Measurements from ENCODE around the gene C20orf141.

Gene C20orf141

GRCh38 chr20:2816583-2817340 is 2.0 kb downstream of the C20orf141 start:
- TF ChIP-seq CTCF (conservative IDR thresholded peaks at IDR 0.05) = no peak
- H3K27ac ChIP-seq = no peak overlapping the region

- no peak for TF ChIP-seq CTCF (conservative IDR thresholded peaks at IDR 0.05)
- no peak overlapping the region for H3K27ac ChIP-seq
These were observed 2.5 kb downstream of the C20orf141 start for GRCh38 chr20:2817341-2817726.

GRCh38 chr20:2817891-2818595 is 3.3 kb downstream of the C20orf141 start:
- no peak for TF ChIP-seq CTCF (conservative IDR thresholded peaks at IDR 0.05)
- no peak overlapping the region for H3K27ac ChIP-seq

GRCh38 chr20:2820084-2820895 is 5.5 kb downstream of the C20orf141 start:
- no peak overlapping the region for H3K27ac ChIP-seq

GRCh38 chr20:2820896-2821869 is 6.4 kb downstream of the C20orf141 start:
- no peak for TF ChIP-seq CTCF (conservative IDR thresholded peaks at IDR 0.05)
- H3K27ac ChIP-seq = no peak overlapping the region

More at GRCh38 chr20:2820084-2820895, 5.5 kb downstream of the C20orf141 start:
- TF ChIP-seq CTCF (conservative IDR thresholded peaks at IDR 0.05) = no peak

- no peak overlapping the region for H3K27ac ChIP-seq
- no peak for TF ChIP-seq CTCF (conservative IDR thresholded peaks at IDR 0.05)
These were observed 7.3 kb downstream of the C20orf141 start for GRCh38 chr20:2822073-2822472.

All from VCaP (cell line).